ENCODE results near the gene DNAH17. TPM values are rescaled to one million over a fixed set of nuclear protein-coding genes. Genes with fewer than 3 reads are reported as not detected.

The DNAH17 gene
- total RNA-seq, 1 experiment from 2014 or later = 0.69 TPM

GRCh38 chr17:78622491-78623265, 45.5 kb upstream of the DNAH17 start:
- CTCF ChIA-PET = no interaction called here
- Histone ChIP-seq H3K9me2 (ENCODE audit: insufficient read depth) (no peaks in the 10 kb centered on the region), H3K36me3 (ENCODE audit: control insufficient read depth in 1 of 2, insufficient read depth in 2 of 2, low read length in 2 of 2) (no peaks in the 10 kb centered on the region), H2AFZ (ENCODE audit: low read depth, low read length, poor library complexity, severe bottlenecking) (no peak overlapping the region), H3K4me2 (ENCODE audit: low read length) (no peak overlapping the region), H3K4me1 (ENCODE audit: control insufficient read depth in 1 of 2, insufficient read depth in 2 of 2, low read length in 2 of 2) (no peaks in the 10 kb centered on the region), H3K27me3 (ENCODE audit: insufficient read depth, low read length) (no peaks in the 10 kb centered on the region), H3K9me3 (ENCODE audit: control insufficient read depth in 1 of 2, insufficient read depth in 1 of 2, low read depth in 1 of 2, low read length in 2 of 2) (no peaks in the 10 kb centered on the region), H3K79me2 (ENCODE audit: insufficient read depth, low read length) (no peaks in the 10 kb centered on the region), H3K27ac (ENCODE audit: low read depth, low read length) (no peak overlapping the region), H3K4me3 (replicated peaks in 1 of 2; ENCODE audit: low read depth in 1 of 2, low read length in 2 of 2) (no peak overlapping the region), H4K20me1 (ENCODE audit: insufficient read depth) (no peaks in the 10 kb centered on the region), H3K9ac (ENCODE audit: low read length) (no peak overlapping the region)
- RAD21 ChIA-PET (ENCODE audit: low non-redundant PET in 1 of 2, low total read pairs in 2 of 2, uncharacterized antibody in 2 of 2, unreplicated experiment in 2 of 2) = no interaction called here
- no peak for ATAC-seq
- POLR2A ChIA-PET = no interaction called here
- TF ChIP-seq RAD21 (IDR thresholded peaks at IDR 0.05; ENCODE audit: low read depth) (no peak), EZH2 (IDR thresholded peaks at IDR 0.05) (no peak)
- DNase-seq (ENCODE audit: low read depth, low spot score) = no peak
- BruUV-seq (replicated peaks) = no TSS peak
- intact Hi-C loops (cut with micrococcal nuclease) = no loop called here

- H3K4me1 ChIP-seq (ENCODE audit: control insufficient read depth in 1 of 2, insufficient read depth in 2 of 2, low read length in 2 of 2) = no peaks in the 10 kb centered on the region
- no TSS peak for BruUV-seq (replicated peaks)
- ChIA-PET CTCF (no interaction called here), POLR2A (no interaction called here), RAD21 (ENCODE audit: low non-redundant PET in 1 of 2, low total read pairs in 2 of 2, uncharacterized antibody in 2 of 2, unreplicated experiment in 2 of 2) (no interaction called here)
- H3K9ac ChIP-seq (ENCODE audit: low read length) = no peak overlapping the region
- ATAC-seq = no peak
- intact Hi-C loops (cut with micrococcal nuclease) = no loop called here
- no peaks in the 10 kb centered on the region for H3K27me3 ChIP-seq (ENCODE audit: insufficient read depth, low read length)
- H3K27ac ChIP-seq (ENCODE audit: low read depth, low read length) = no peak overlapping the region
- no peak overlapping the region for H2AFZ ChIP-seq (ENCODE audit: low read depth, low read length, poor library complexity, severe bottlenecking)
- H4K20me1 ChIP-seq (ENCODE audit: insufficient read depth) = no peaks in the 10 kb centered on the region
- no peak overlapping the region for H3K4me3 ChIP-seq (replicated peaks in 1 of 2; ENCODE audit: low read depth in 1 of 2, low read length in 2 of 2)
- H3K4me2 ChIP-seq (ENCODE audit: low read length) = no peak overlapping the region
- no peak for DNase-seq (ENCODE audit: low read depth, low spot score)
- no peaks in the 10 kb centered on the region for H3K79me2 ChIP-seq (ENCODE audit: insufficient read depth, low read length)
- no peaks in the 10 kb centered on the region for H3K9me2 ChIP-seq (ENCODE audit: insufficient read depth)
- no peak for TF ChIP-seq RAD21 (IDR thresholded peaks at IDR 0.05; ENCODE audit: low read depth)
- TF ChIP-seq SRF (IDR thresholded peaks at IDR 0.05; ENCODE audit: low read depth) = no peak
- TF ChIP-seq EZH2phosphoT487 (IDR thresholded peaks at IDR 0.05; ENCODE audit: borderline replicate concordance) = no peak
- TF ChIP-seq POLR2A (IDR thresholded peaks at IDR 0.05; ENCODE audit: borderline replicate concordance, extremely low read depth, insufficient read depth, insufficient read length) = no peak
- TF ChIP-seq REST (IDR thresholded peaks at IDR 0.05; ENCODE audit: low read depth) = no peak
- no peak for TF ChIP-seq ZBTB33 (IDR thresholded peaks at IDR 0.05; ENCODE audit: extremely low read depth, insufficient replicate concordance, low read length)
- TF ChIP-seq CBX3 (IDR thresholded peaks at IDR 0.05; ENCODE audit: low read depth) = no peak
- no peak for TF ChIP-seq SIN3A (IDR thresholded peaks at IDR 0.05; ENCODE audit: low read depth)
- no peak for TF ChIP-seq SP1 (IDR thresholded peaks at IDR 0.05; ENCODE audit: low read depth)
- no peaks in the 10 kb centered on the region for H3K36me3 ChIP-seq (ENCODE audit: control insufficient read depth in 1 of 2, insufficient read depth in 2 of 2, low read length in 2 of 2)
- H3K9me3 ChIP-seq (ENCODE audit: control insufficient read depth in 1 of 2, insufficient read depth in 1 of 2, low read depth in 1 of 2, low read length in 2 of 2) = no peaks in the 10 kb centered on the region
Measured at GRCh38 chr17:78621720-78622490, 44.7 kb upstream of the DNAH17 start.

Measured in HCT116 (cell line).